HEK293T (cell line): Measurements from ENCODE around the gene LSG1.

Source experiments
- CTBP1 ChIP-seq: fragments of 450-650 bp; IDR thresholded peaks from 2 replicates; pipeline ENCODE4 v1.6.1; 2016; ENCODE audit warnings: borderline replicate concordance
- FOXA1 ChIP-seq: fragments of 450-650 bp; IDR thresholded peaks from 2 replicates; pipeline ENCODE4 v1.6.1; 2016; ENCODE audit warnings: mild to moderate bottlenecking
- TF ChIP-seq, protein P1 (sequence below): fragments of 450-650 bp; IDR thresholded peaks from 2 replicates; pipeline ENCODE4 v1.6.1; 2016

DNA sequence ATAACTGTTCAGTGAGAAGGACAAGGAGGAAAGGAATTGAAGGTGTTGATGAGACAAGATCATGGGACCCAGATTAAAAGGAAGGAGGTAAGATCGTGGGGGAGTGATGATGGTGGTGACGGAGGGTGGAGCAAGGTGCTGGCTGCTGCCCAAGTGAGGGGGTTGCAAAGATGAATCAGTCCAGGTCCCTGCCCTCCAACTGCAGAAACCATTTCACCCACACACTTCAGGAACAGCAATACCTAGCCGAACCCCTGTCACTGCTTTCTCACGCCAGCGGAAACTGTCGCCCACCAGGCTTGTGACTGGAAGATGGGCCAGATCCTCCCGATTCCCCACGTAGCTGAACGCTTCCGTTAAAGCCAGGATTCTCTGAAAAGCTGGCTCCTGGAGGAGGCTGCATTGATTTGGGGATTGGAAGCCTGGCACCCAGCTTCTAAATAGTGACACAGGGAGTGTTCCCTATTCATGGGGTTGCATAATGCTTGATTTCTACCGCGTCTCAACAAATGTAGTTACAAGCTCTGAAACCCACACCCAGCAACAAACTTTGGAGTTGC is 3.2 kb upstream of the LSG1 start:
- TF ChIP-seq FOXA1: no peak
- TF ChIP-seq CTBP1: no peak
- TF ChIP-seq, protein P1, sequence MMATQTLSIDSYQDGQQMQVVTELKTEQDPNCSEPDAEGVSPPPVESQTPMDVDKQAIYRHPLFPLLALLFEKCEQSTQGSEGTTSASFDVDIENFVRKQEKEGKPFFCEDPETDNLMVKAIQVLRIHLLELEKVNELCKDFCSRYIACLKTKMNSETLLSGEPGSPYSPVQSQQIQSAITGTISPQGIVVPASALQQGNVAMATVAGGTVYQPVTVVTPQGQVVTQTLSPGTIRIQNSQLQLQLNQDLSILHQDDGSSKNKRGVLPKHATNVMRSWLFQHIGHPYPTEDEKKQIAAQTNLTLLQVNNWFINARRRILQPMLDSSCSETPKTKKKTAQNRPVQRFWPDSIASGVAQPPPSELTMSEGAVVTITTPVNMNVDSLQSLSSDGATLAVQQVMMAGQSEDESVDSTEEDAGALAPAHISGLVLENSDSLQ: no peak
